Neural progenitor cell (in vitro differentiated cells): ENCODE results near the gene PRR23E.

Experiments used
- CTCF ChIP-seq: fragments of 200-600 bp; sonication (generic); IDR thresholded peaks from 2 replicates; pipeline ENCODE4 v1.5.1; 2017; ENCODE audit warnings: antibody characterized with exemption, mild to moderate bottlenecking
- EZH2phosphoT487 ChIP-seq: fragments of 200-600 bp; sonication (generic); IDR thresholded peaks from 2 replicates; pipeline ENCODE4 v1.6.1; 2017; ENCODE audit warnings: antibody characterized with exemption

- TF ChIP-seq CTCF: no peak
- TF ChIP-seq EZH2phosphoT487: no peak
Measured at GRCh38 chr3:127156338-127157050, 36.4 kb upstream of the PRR23E start.
